OCI-LY1 (cell line): ENCODE results near the gene CPD.

Source experiments
- H2AFZ ChIP-seq: fragments of 200-600 bp; sonication (generic), shearing (Covaris generic); 2 replicates; pipeline ENCODE4 v1.6.0; 2014; ENCODE audit warnings: antibody characterized with exemption, mild to moderate bottlenecking, low read length
- H3F3A ChIP-seq: fragments of 200-600 bp; sonication (generic), shearing (Covaris generic); 2 replicates; pipeline ENCODE4 v1.6.0; 2014; ENCODE audit warnings: mild to moderate bottlenecking, antibody characterized with exemption, low read length, moderate library complexity; ENCODE audit not compliant: insufficient read depth
- H3K27ac ChIP-seq: fragments of 200-600 bp; sonication (generic); 2 replicates; pipeline ENCODE4 v1.5.1; 2014; ENCODE audit warnings: low read length, mixed run types, mild to moderate bottlenecking, low read depth; ENCODE audit not compliant: poor library complexity, severe bottlenecking
- H3K27me3 ChIP-seq: fragments of 200-600 bp; sonication (generic); 2 replicates; pipeline ENCODE4 v1.6.0; 2014; ENCODE audit warnings: antibody characterized with exemption, mild to moderate bottlenecking, low read length, moderate library complexity; ENCODE audit not compliant: insufficient read depth
- H3K36me3 ChIP-seq: fragments of 200-600 bp; sonication (generic); 2 replicates; pipeline ENCODE4 v1.6.1; 2014; ENCODE audit warnings: mild to moderate bottlenecking, antibody characterized with exemption, low read length, moderate library complexity, mixed read lengths; ENCODE audit not compliant: insufficient read depth
- H3K4me1 ChIP-seq: fragments of 200-600 bp; sonication (generic); 2 replicates; pipeline ENCODE4 v1.5.1; 2014; ENCODE audit warnings: mild to moderate bottlenecking, low read length, moderate library complexity; ENCODE audit not compliant: insufficient read depth, severe bottlenecking
- H3K4me2 ChIP-seq: fragments of 200-600 bp; sonication (generic), shearing (Covaris generic); 2 replicates; pipeline ENCODE4 v1.6.1; 2014; ENCODE audit warnings: low read length
- H3K4me3 ChIP-seq: fragments of 200-600 bp; sonication (generic); 2 replicates; pipeline ENCODE4 v1.5.1; 2014; ENCODE audit warnings: low read length, low read depth, mild to moderate bottlenecking, mixed read lengths; ENCODE audit not compliant: poor library complexity, severe bottlenecking
- H3K79me2 ChIP-seq: fragments of 200-600 bp; shearing (Covaris generic); 2 replicates; pipeline ENCODE4 v1.6.1; 2016; ENCODE audit warnings: mixed run types, low read length, mixed read lengths; ENCODE audit not compliant: insufficient read depth
- H3K9ac ChIP-seq: fragments of 200-600 bp; sonication (generic), shearing (Covaris generic); 2 replicates; pipeline ENCODE4 v1.6.1; 2014; ENCODE audit warnings: mild to moderate bottlenecking, low read length, mixed read lengths
- H3K9me2 ChIP-seq: fragments of 200-600 bp; sonication (generic), shearing (Covaris generic); 2 replicates; pipeline ENCODE4 v1.6.1; 2014; ENCODE audit warnings: low read depth, mild to moderate bottlenecking, low read length, mixed read lengths
- H3K9me3 ChIP-seq: fragments of 200-600 bp; shearing (Covaris generic); 2 replicates; pipeline ENCODE4 v1.6.1; 2014; ENCODE audit warnings: low read length, mixed read lengths
- H4K20me1 ChIP-seq: fragments of 200-600 bp; sonication (generic), shearing (Covaris generic); 2 replicates; pipeline ENCODE4 v1.6.0; 2016; ENCODE audit warnings: mild to moderate bottlenecking, low read length; ENCODE audit not compliant: insufficient read depth
- EZH2 ChIP-seq: fragments of 200-600 bp; sonication (generic), shearing (Covaris generic); IDR thresholded peaks from 2 replicates; pipeline ENCODE4 v1.8.0; 2017; ENCODE audit warnings: borderline replicate concordance, mixed run types, mild to moderate bottlenecking, antibody characterized with exemption, low read length, moderate library complexity, mixed read lengths
- TF ChIP-seq, protein P1 (sequence below): fragments of 200-600 bp; sonication (generic), shearing (Covaris generic); IDR thresholded peaks from 2 replicates; pipeline ENCODE4 v1.5.1; 2017; ENCODE audit warnings: mild to moderate bottlenecking, antibody characterized with exemption, low read length, moderate library complexity, mixed read lengths

The CPD gene

DNA sequence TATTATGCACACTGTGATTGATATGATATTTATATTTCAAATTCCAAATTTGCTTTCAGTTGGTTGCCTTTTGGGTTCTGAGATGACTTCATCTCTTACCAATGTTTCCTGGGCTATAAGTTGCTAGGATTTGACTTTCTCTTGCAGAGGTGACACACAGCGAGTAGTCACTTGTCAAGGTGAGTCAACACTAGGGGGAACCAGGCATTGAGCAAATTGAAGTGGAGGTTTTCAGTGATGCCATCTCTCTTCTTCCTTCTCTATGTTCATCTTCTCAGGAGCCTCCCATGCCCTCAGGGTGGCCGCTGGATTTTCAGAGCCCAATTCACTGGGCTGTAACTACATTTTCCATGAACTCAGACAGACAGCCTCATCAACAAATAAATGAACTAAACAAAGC is 6.0 kb upstream of the CPD start:
- no peak overlapping the region for H3K4me3 ChIP-seq
- no peak overlapping the region for H3K4me2 ChIP-seq
- no peak overlapping the region for H3K27ac ChIP-seq
- H3K79me2 ChIP-seq: no peaks in the 10 kb centered on the region
- H3K36me3 ChIP-seq: no peaks in the 10 kb centered on the region
- no peak overlapping the region for H3K9ac ChIP-seq
- no peaks in the 10 kb centered on the region for H3K9me2 ChIP-seq
- no peak for TF ChIP-seq EZH2
- TF ChIP-seq, protein P1, sequence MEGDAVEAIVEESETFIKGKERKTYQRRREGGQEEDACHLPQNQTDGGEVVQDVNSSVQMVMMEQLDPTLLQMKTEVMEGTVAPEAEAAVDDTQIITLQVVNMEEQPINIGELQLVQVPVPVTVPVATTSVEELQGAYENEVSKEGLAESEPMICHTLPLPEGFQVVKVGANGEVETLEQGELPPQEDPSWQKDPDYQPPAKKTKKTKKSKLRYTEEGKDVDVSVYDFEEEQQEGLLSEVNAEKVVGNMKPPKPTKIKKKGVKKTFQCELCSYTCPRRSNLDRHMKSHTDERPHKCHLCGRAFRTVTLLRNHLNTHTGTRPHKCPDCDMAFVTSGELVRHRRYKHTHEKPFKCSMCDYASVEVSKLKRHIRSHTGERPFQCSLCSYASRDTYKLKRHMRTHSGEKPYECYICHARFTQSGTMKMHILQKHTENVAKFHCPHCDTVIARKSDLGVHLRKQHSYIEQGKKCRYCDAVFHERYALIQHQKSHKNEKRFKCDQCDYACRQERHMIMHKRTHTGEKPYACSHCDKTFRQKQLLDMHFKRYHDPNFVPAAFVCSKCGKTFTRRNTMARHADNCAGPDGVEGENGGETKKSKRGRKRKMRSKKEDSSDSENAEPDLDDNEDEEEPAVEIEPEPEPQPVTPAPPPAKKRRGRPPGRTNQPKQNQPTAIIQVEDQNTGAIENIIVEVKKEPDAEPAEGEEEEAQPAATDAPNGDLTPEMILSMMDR: peak; percentile 48; the same call in 1 of the 2 replicates
- H2AFZ ChIP-seq: no peak overlapping the region
- H3K27me3 ChIP-seq: no peaks in the 10 kb centered on the region; the same call in 1 of the 2 replicates
- peaks cover 15% of the 10 kb centered on the region for H3K4me1 ChIP-seq
- no peaks in the 10 kb centered on the region for H3F3A ChIP-seq
- H4K20me1 ChIP-seq: no peaks in the 10 kb centered on the region
- H3K9me3 ChIP-seq: no peaks in the 10 kb centered on the region

DNA sequence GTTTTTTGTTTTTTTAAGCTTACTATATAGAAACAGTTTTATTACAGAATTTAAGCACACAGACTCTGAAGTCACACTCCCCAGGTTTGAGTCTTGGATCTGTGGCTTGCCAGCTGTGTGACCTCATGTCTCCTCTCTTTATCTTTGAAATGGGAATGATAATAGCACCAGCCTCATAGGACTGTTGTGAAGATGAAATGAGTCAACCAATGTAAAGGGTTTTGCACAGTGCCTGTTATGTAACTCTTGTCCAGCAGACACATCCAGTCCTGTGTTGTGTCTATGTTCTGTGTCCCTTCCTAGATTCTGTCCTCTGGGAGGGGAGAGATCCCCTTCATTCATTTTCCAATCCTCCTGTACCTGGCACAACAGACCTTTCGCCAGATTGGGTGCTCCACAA is 3.1 kb upstream of the CPD start:
- TF ChIP-seq, protein P1: no peak
- TF ChIP-seq EZH2: no peak
- no peaks in the 10 kb centered on the region for H4K20me1 ChIP-seq
- H3K9me2 ChIP-seq: no peaks in the 10 kb centered on the region
- H3K79me2 ChIP-seq: no peaks in the 10 kb centered on the region
- H2AFZ ChIP-seq: no peak overlapping the region
- H3K4me1 ChIP-seq: peaks cover 18% of the 10 kb centered on the region
- H3K27me3 ChIP-seq: no peaks in the 10 kb centered on the region; the same call in 1 of the 2 replicates
- H3K27ac ChIP-seq: no peak overlapping the region
- H3K9me3 ChIP-seq: no peaks in the 10 kb centered on the region
- no peak overlapping the region for H3K4me2 ChIP-seq
- H3F3A ChIP-seq: no peaks in the 10 kb centered on the region
- H3K36me3 ChIP-seq: no peaks in the 10 kb centered on the region
- no peak overlapping the region for H3K4me3 ChIP-seq
- H3K9ac ChIP-seq: no peak overlapping the region

GRCh38 chr17:30376621-30377452 is 1.9 kb upstream of the CPD start:
- Histone ChIP-seq H3K9ac (no peak overlapping the region), H3K79me2 (peaks cover 8% of the 10 kb centered on the region; the same call in 1 of the 2 replicates), H3F3A (no peaks in the 10 kb centered on the region), H3K27me3 (no peaks in the 10 kb centered on the region; the same call in 1 of the 2 replicates), H3K36me3 (no peaks in the 10 kb centered on the region), H3K9me3 (no peaks in the 10 kb centered on the region), H3K9me2 (no peaks in the 10 kb centered on the region), H4K20me1 (no peaks in the 10 kb centered on the region), H3K27ac (no peak overlapping the region), H2AFZ (no peak overlapping the region), H3K4me3 (no peak overlapping the region), H3K4me2 (no peak overlapping the region), H3K4me1 (peaks cover 30% of the 10 kb centered on the region)
- TF ChIP-seq, protein P1: no peak
- TF ChIP-seq EZH2: no peak
